ENCODE data around the gene JOSD2.
"Not testable (repeated sequence)": the region's sequence is repeated elsewhere in the genome, so short reads cannot be mapped to it uniquely, and the experiment has no call there.

Gene JOSD2

DNA sequence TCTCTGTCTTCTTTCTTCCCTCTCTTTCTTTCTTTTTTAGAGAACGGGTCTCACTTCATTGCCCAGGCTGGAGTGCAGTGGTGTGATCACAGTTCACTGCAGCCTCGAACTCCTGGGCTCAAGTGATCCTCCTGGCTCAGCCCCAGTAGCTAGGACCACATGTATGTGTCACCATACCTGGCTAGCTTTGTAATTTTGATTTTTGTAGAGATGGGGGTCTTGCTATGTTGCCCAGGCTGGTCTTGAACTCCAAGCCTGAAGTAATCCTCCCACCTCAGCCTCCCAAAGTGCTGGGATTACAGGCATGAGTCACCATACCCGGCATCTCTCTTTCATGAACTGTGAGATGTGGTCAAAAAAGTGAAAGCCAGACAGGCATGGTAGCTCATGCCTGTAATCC lies 37.7 kb downstream of the JOSD2 start:
- not testable (repeated sequence) for DNase-seq

DNA sequence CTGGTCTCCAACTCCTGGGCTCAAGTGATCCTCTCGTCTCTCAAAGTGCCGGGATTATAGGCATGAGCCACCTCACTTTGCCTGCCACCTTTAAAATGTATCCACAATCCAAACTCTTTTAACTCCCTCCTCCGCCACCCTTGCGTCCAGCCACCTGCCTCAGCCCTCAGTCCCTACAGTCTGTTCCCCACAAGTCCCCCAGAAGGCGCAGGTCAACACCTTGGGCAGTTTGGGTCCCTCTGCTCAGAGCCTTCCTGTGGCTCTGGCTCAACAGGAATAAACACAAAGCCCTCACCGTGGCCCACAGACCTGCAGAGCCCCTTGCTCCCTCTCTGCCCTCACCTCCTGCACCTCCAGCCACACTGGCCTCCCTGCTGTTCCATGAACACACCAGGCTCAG lies 42.2 kb downstream of the JOSD2 start:
- no peak for DNase-seq

DNA sequence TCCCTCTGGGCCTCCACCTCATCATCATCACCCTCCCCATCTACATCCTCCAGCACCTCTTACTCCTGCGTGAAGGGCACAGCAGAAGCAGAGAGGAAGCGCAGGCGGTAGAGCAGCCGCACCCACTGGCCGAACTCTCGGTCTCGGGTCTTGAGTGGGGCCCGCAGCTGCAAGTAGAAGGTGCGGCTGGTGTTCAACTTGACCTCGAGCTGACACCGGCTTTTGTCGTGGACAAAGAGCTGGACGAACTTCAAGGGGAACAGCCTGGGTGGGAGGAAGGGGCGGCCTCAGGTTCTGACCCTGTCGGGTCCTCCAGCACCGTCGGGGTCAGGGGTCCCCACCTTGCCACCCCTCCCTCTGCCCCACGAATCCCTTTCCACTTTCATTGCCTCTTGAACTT lies 43.4 kb downstream of the JOSD2 start:
- no peak for DNase-seq

DNA sequence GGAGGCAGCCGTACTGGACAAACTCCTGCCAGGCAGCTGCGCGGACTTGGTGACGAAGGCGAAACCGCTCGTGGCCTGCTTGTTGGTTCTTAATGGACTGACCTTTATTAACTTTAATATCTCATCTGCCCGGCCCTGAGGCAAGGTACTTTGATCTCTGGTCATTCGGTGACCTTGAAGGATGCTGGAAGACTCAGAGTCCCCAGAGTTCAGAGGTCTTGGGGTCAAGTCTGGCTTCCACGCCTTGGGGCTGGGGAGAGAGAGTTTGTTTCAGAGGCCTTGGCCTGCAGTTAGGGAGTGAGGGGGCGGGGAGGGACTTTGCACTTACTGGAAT lies 44.3 kb downstream of the JOSD2 start:
- no peak for DNase-seq

DNA sequence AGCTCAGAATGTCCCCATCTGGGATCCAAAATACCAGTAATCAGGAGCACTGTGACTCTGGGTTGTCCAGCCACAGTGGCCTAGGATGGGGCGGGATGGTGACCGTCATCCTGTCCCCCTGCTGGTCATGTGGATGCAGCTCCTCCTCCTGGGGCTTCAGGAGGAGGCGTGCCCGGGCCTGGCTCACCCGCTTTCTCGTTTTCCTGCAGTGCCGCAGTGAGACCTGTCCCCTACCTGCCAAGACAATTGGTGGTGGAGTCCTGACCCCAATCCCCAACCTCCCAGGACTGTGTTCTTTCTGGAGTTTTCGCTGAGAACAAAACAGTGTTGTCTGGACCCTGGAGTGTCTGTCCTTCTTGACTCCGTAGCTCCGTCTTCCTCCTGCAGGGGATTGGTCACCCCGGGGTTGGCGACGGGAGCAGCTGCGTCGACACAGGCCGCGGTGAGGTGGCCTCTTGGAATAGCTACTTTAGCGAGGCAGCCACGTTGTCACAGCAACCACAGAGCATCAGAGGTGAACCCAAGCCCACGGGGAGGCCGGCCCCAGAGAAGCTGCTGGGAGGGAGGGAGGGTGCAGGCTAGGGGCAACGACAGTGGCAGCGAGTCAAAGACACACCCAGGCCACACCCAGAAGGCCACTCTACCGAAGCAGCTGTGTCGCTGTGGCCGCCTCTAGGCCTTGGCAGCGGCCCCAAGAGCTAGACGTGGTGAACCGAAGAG lies 44.8 kb downstream of the JOSD2 start:
- no peak for DNase-seq

DNA sequence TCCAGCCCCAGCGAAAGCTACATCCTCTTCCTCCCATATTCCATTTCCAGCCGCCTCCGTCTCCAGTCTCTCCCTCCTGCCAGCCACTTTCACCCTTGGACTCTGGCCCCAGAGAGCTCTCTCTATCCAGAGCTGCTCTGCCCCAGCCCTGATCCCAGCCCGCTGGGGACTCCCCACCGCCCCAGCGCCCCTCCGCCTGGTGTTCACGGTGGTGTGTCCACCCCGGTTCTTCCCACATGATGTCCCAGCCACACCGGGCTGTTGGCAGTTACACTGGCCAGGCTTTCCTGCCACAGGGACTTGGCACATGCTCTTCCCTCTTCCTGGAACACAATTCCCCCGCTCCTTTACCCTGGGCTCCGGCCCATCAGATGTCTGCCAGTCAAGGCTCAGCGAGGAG lies 46.0 kb downstream of the JOSD2 start:
- no peak for DNase-seq

DNA sequence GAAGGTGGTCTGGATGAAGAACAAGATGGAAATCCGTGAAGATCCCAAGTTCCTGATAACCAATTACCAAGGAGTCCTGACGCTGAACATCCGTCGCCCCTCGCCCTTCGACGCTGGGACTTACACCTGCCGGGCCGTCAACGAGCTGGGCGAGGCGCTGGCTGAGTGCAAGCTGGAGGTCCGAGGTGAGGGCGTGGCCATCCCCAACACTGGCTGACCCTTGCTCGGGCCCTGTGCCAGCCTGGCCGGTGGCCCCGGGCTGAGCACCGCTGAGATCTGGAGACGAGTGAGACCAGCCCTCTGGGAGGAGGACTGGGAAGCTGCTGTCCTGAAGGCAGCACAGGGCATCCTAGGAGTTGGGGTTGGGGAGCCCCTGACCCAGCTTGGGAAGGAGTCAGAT lies 46.6 kb downstream of the JOSD2 start:
- DNase-seq: no peak

DNA sequence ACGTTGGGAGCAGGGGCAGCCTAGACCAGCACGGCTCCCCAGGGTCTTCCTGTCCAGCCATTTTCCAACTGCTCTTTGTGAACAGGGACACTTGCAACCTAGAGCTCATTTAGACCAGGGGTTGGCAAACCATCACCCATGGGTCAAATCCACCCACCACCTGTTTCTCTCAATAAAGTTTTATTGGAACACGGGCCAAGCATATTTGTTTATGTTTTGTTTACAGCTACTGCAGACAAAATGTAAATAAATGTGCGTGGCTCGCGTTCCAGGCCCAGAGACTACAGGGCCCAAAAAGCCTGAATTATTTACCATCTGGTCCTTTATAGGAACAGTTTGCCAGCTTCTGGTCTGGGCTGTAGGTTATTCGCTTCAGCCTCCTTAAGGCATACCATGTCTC lies 48.0 kb downstream of the JOSD2 start:
- no peak for DNase-seq

DNA sequence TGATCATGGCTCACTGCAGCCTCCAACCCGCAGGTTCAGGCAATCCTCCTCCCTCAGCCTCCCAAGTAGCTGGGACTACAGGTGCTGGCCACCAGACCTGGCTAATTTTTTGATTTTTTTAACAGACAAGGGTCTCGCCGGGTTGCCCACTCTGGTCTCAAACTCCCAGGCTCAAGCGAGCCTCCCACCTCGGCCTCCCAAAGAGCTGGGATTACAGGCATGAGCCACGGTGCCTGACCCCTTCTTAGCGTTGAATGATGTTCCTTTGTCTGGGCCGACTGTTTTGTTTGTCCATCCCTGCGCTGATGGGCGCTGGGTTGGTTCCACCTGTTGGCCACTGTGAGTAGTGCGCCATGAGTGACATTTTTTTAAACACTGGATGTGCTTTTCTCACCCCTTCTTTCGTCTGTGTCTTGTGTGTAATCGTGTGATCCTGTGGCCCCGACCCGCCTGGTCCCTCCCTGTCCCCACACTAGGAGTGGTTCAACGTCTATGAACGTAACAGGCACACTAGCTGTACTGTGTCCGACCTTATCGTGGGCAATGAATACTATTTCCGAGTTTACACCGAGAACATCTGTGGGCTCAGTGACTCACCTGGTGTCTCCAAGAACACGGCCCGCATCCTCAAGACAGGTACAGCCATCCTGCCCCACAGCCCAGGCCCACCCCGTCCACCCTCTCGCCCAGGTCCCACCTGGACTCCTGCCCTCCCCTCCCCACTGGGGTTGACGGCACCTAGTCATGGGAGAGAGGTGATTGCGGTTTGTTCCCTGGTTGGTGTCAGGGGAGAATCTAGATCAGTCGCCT lies 49.7 kb downstream of the JOSD2 start:
- peak; percentile 49 for DNase-seq

DNA sequence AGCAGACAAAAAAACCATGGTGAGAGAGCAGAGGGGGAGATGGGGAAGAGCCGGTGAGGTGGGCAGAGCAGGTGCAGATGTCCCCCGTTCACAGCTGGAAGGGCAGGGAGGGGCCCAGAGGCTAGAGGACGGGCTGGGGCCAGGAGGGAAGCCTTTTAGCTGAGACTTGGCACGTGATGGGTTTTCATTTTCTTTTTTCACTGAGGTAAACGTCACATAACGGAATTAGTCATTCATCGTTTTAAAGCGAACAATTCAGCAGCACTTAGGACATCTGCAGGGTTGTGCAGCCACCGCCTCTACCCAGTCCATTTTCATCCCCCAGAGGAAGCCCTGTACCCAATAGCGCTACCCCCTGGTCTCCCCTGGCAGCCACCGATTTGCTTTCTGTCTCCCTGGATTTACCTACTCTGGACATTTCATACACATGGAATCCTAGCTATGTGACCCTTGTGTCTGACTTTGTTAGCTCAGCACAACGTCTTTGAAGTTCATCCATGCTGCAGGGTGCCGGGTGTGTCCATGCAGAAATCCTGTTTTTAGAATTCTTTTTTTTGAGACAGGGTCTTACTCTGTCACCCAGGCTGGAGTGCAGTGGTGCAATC lies 50.7 kb downstream of the JOSD2 start:
- DNase-seq: peak; percentile 22

DNA sequence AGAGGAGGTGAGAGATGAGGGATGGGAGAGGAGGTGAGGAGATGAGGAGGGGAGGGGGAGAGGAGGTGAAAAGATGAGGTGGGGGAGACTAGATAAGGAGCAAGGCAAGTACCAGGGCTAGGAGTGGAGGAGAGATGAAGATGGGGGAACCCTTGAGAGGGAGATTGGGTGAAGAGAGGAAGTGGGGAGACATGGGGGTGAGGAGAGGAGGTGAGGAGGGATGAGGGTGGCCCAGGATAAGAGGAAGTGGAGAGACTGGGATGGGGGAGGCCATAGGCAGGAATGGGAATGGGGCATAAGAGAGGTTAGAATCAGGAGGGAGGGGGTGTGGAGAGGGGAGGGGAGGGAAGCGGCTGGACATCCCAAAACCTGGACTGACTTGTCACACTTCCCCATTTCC lies 51.4 kb downstream of the JOSD2 start:
- DNase-seq: no peak

DNA sequence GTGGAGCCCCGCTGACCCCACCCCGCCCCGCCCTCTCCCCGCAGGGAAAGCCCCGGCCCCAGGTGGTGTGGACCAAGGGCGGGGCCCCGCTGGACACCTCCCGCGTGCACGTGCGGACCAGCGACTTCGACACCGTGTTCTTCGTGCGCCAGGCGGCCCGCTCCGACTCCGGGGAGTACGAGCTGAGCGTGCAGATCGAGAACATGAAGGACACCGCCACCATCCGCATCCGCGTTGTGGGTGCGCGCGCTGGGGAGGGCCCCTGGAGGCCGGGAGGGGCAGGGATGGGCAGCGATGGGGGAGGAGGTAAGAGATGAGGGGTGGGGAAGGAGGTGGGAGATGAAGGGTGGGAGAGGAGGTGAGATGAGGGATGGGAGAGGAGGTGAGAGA lies 51.9 kb downstream of the JOSD2 start:
- no peak for DNase-seq

DNA sequence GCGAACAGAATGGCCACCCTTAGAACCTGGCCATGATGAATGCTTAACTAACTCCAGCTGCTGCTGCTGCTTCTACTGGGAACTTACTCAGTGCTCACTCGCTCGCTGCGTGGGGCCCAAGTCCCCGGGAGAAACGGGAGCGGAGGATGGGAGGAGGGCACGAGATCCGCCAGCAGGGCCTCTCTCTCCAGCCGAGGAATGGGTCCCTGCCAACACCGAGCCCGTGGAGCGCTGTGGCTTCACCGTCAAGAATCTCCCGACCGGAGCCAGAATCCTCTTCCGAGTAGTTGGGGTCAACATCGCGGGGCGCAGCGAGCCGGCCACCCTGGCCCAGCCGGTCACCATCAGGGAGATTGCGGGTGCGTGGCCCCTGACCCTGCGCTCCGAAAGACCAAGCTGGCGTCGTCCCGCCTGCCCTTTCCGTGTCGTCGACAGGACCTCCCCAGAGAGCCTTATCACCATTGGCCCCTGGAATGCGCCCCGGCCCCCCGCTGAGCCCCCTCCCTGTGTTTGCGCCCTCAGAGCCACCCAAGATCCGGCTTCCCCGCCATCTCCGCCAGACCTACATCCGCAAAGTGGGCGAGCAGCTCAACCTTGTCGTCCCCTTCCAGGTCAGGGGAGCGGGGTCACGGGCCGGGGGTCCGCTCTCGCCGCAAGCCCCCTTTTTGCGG lies 52.5 kb downstream of the JOSD2 start:
- no peak for DNase-seq

DNA sequence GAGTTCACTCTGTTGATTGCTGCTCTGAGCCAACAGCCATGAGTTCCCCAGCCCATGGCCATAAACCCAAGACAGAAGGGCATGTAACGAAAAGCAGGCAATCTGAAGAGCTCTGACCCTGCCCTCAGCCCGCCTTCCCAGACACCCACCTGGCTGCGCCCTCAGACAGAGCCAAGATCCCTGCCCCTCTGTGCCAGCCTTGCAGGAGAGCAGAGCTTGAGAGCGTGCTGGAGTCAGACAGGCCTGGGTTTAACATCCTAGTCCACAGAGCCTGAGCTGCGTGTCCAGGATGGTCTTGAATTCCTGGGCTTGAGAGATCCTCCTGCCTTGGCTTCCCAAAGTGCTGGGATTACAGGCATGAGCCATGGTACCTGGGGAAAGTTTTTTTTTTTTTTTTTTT lies 53.7 kb downstream of the JOSD2 start:
- DNase-seq: no peak
